IMR-90 (cell line): ENCODE measurements around the gene CD99L2. TPM values are rescaled to one million over a fixed set of nuclear protein-coding genes. Genes with fewer than 3 reads are reported as not detected.

ENCODE experiments used
- ATAC-seq: fragments of 200-7000 bp; cut with Tn5 transposase; 2 replicates; pipeline ENCODE4 v1.9.1; 2020; ENCODE audit warnings: low read depth, mild to moderate bottlenecking, moderate library complexity
- BruUV-seq: library from RNA; stranded (reverse); fragments of 400-500 nt; replicated peaks from 2 replicates; lab custom pipeline; 2021; lab: Mats Ljungman, UMichigan
- CTCF ChIA-PET: fragments of 300-600 bp; formaldehyde crosslinking; extraction: SDS; loops from one replicate; lab custom pipeline; 2021; ENCODE audit warnings: antibody characterized with exemption; lab: Yijun Ruan, JAX
- POLR2A ChIA-PET: fragments of 300-600 bp; sonication (Branson Sonifier 250); formaldehyde crosslinking; loops from one replicate; lab custom pipeline; 2022; ENCODE audit warnings: antibody characterized with exemption; ENCODE audit not compliant: unreplicated experiment; lab: Charles Lee
- DNase-seq: peaks from one replicate; pipeline ENCODE4 v3.0.0; 2013
- H2AFZ ChIP-seq: replicated peaks from 2 replicates; pipeline ENCODE3; 2013; ENCODE audit warnings: low read length, mild to moderate bottlenecking; ENCODE audit not compliant: poor library complexity
- H2AK5ac ChIP-seq: 2 replicates; pipeline ENCODE4 v1.6.1; 2013; ENCODE audit warnings: low read depth, low read length, inconsistent platforms
- H2AK9ac ChIP-seq: replicated peaks from 2 replicates; pipeline ENCODE3; 2013; ENCODE audit warnings: mild to moderate bottlenecking, low read depth, low read length, moderate library complexity; ENCODE audit not compliant: poor library complexity
- H2BK120ac ChIP-seq: 2 replicates; pipeline ENCODE4 v1.6.1; 2013; ENCODE audit warnings: low read depth, low read length, inconsistent platforms
- H2BK15ac ChIP-seq: 3 replicates; pipeline ENCODE4 v1.6.1; 2013; ENCODE audit warnings: low read depth, low read length, inconsistent platforms
- H2BK20ac ChIP-seq: 2 replicates; pipeline ENCODE4 v1.6.1; 2013; ENCODE audit warnings: low read depth, mild to moderate bottlenecking, inconsistent platforms, low read length, moderate library complexity
- H2BK5ac ChIP-seq: 2 replicates; pipeline ENCODE4 v1.6.1; 2013; ENCODE audit warnings: mild to moderate bottlenecking, low read depth, low read length, inconsistent platforms; ENCODE audit not compliant: poor library complexity, severe bottlenecking
- H3K14ac ChIP-seq: replicated peaks from 2 replicates; pipeline ENCODE4 v1.6.1; 2013; ENCODE audit warnings: low read depth, low read length, inconsistent platforms
- H3K18ac ChIP-seq: 2 replicates; pipeline ENCODE4 v1.6.1; 2013; ENCODE audit warnings: low read depth, low read length, control low read depth
- H3K23ac ChIP-seq: 2 replicates; pipeline ENCODE4 v1.6.1; 2013; ENCODE audit warnings: low read depth, low read length, inconsistent platforms
- H3K27ac ChIP-seq: 2 replicates; pipeline ENCODE4 v1.5.1; 2013; ENCODE audit warnings: mild to moderate bottlenecking, control low read depth, low read length; ENCODE audit not compliant: insufficient read depth
- H3K27me3 ChIP-seq: 2 replicates; pipeline ENCODE4 v1.6.1; 2013; ENCODE audit warnings: low read length; ENCODE audit not compliant: control insufficient read depth, insufficient read depth
- H3K36me3 ChIP-seq: 2 replicates; pipeline ENCODE4 v1.6.1; 2013; ENCODE audit warnings: low read length, mixed read lengths; ENCODE audit not compliant: control insufficient read depth, insufficient read depth
- H3K4ac ChIP-seq: 2 replicates; pipeline ENCODE4 v1.6.1; 2013; ENCODE audit warnings: low read depth, low read length, inconsistent platforms
- H3K4me1 ChIP-seq: 2 replicates; pipeline ENCODE4 v1.6.1; 2013; ENCODE audit warnings: low read length, mixed read lengths; ENCODE audit not compliant: control insufficient read depth, insufficient read depth
- H3K4me2 ChIP-seq: 2 replicates; pipeline ENCODE4 v1.6.1; 2013; ENCODE audit warnings: low read depth, mild to moderate bottlenecking, control low read depth, low read length, moderate library complexity
- H3K4me3 ChIP-seq: 2 replicates; pipeline ENCODE4 v1.5.1; 2013; ENCODE audit warnings: low read depth, mild to moderate bottlenecking, control low read depth, low read length, moderate library complexity; ENCODE audit not compliant: insufficient read depth
- H3K56ac ChIP-seq: 2 replicates; pipeline ENCODE4 v1.6.1; 2013; ENCODE audit warnings: low read length, inconsistent platforms; ENCODE audit not compliant: insufficient read depth; ENCODE audit errors: extremely low read depth
- H3K79me1 ChIP-seq, 2 experiments: 2 replicates each; pipeline ENCODE4 v1.6.1; 2013; ENCODE audit warnings: low read length in 2 of 2, inconsistent platforms in 1 of 2, low read depth in 1 of 2
- H3K9ac ChIP-seq: 2 replicates; pipeline ENCODE4 v1.6.1; 2013; ENCODE audit warnings: low read depth, low read length, control low read depth
- H3K9me1 ChIP-seq: 2 replicates; pipeline ENCODE4 v1.6.1; 2013; ENCODE audit warnings: low read length, inconsistent platforms; ENCODE audit not compliant: insufficient read depth
- H3K9me3 ChIP-seq: 2 replicates; pipeline ENCODE4 v1.6.1; 2013; ENCODE audit warnings: low read length; ENCODE audit not compliant: control insufficient read depth, insufficient read depth
- H4K20me1 ChIP-seq: 2 replicates; pipeline ENCODE4 v1.6.1; 2013; ENCODE audit warnings: low read length, inconsistent platforms; ENCODE audit not compliant: insufficient read depth
- H4K5ac ChIP-seq: 2 replicates; pipeline ENCODE4 v1.6.1; 2013; ENCODE audit warnings: mild to moderate bottlenecking, low read depth, low read length, control low read depth
- H4K8ac ChIP-seq, 2 experiments: 2 replicates each; pipeline ENCODE4 v1.6.1; 2013; ENCODE audit warnings: low read depth in 2 of 2, low read length in 2 of 2, control low read depth in 1 of 2, inconsistent platforms in 1 of 2
- H4K91ac ChIP-seq: 2 replicates; pipeline ENCODE4 v1.6.1; 2013; ENCODE audit warnings: low read depth, low read length, inconsistent platforms; ENCODE audit not compliant: insufficient read depth
- MAFK ChIP-seq: IDR thresholded peaks from 2 replicates; pipeline ENCODE4 v1.6.1; 2012; ENCODE audit warnings: low read depth, low read length, improper control_type of control experiment
- MXI1 ChIP-seq: IDR thresholded peaks from 2 replicates; pipeline ENCODE4 v1.6.1; 2012; ENCODE audit warnings: low read depth, mild to moderate bottlenecking, low read length, moderate library complexity, borderline replicate concordance
- NFE2L2 ChIP-seq: fragments of 150-350 bp; IDR thresholded peaks from 2 replicates; pipeline ENCODE4 v1.6.1; 2016; ENCODE audit warnings: low read depth, mild to moderate bottlenecking, low read length
- POLR2A ChIP-seq: IDR thresholded peaks from 2 replicates; pipeline ENCODE4 v1.6.1; 2012; ENCODE audit warnings: mild to moderate bottlenecking, low read depth, low read length
- RAD21 ChIP-seq: IDR thresholded peaks from 2 replicates; pipeline ENCODE4 v1.6.1; 2012; ENCODE audit warnings: low read length, improper control_type of control experiment
- SMC3 ChIP-seq: fragments of 150-350 bp; IDR thresholded peaks from 2 replicates; pipeline ENCODE4 v1.6.1; 2016; ENCODE audit warnings: low read depth, mild to moderate bottlenecking, antibody characterized with exemption, low read length, moderate library complexity
- WGBS, 2 experiments: methylation state at CpG; one replicate each; pipeline versions ENCODE4 v1.1.5 to v1.1.7; 2013; ENCODE audit warnings: missing lambda C conversion rate in 2 of 2; ENCODE audit not compliant: insufficient read length in 1 of 2; ENCODE audit errors: extremely low coverage in 2 of 2; 5-methylcytosine and 5-hydroxymethylcytosine counted together
- dilution Hi-C: fragments of 300-500 bp; cut with HindIII; formaldehyde crosslinking; loops from one replicate; pipeline ENCODE4 v1.14.3; 2018; ENCODE audit warnings: low sequenced_read_pairs; ENCODE audit not compliant: unreplicated experiment
- in situ Hi-C: fragments of 300-500 bp; cut with MboI; formaldehyde crosslinking; loops from 3 replicates; pipeline ENCODE4 v1.14.3; 2019; ENCODE audit warnings: low sequenced_read_pairs, inconsistent platforms, mixed read lengths
- intact Hi-C: fragments of 100-400 bp; cut with micrococcal nuclease; formaldehyde crosslinking; loops from 2 replicates; pipeline ENCODE4 v1.10.0; 2022
- polyA plus RNA-seq, 3 experiments: library from polyadenylated mRNA; depleted of rRNA; stranded (reverse); fragments of >200 nt; gene quantifications; 2 replicates each; pipeline ENCODE4 v1.2.3, GENCODE V29; 2012; ENCODE audit warnings: low replicate concordance in 1 of 3
- total RNA-seq: library from RNA; depleted of rRNA; stranded (reverse); fragments of >200 nt; gene quantifications from 2 replicates; pipeline ENCODE4 v1.2.3, GENCODE V29; 2012
- TF ChIP-seq, protein P1 (sequence below): conservative IDR thresholded peaks from 2 replicates; pipeline ENCODE4 v1.5.1; 2012; ENCODE audit warnings: mild to moderate bottlenecking, low read depth, low read length, improper control_type of control experiment
- TF ChIP-seq, protein P2 (sequence below): fragments of 150-350 bp; IDR thresholded peaks from 2 replicates; pipeline ENCODE4 v1.6.1; 2016; ENCODE audit warnings: low read depth, mild to moderate bottlenecking, low read length, moderate library complexity, borderline replicate concordance

The CD99L2 gene
- total and polyA plus RNA-seq, 2 of the 4 experiments (the other 2 are of a cell fraction), result 17.4 to 41.4 TPM

DNA sequence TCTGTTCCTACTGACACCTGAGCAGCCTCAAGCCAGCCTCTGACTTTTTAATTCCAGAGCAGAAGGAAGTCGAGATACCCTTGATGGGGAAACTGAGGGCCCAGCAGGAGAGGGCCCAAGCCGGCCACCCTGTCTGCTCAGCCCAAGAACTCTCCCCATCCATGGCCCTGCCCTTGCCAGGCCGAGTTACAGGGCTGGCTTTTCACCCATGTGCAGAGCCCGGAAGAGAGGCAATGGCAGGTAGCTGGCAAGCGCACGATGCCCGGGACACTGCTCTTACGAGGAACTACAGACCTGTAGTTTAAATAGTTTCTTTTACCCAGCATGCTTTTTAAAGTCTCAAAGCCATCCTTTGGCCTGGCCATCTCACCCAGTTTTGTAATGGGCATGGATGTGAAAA, 125.4 kb downstream of the CD99L2 start:
- Histone ChIP-seq H3K14ac (no peak overlapping the region), H4K5ac (no peak overlapping the region), H3K27me3 (no peaks in the 10 kb centered on the region), H3K27ac (no peak overlapping the region), H3K9me3 (no peaks in the 10 kb centered on the region; the same call in 1 of the 2 replicates), H2BK20ac (no peak overlapping the region), H2BK15ac (no peak overlapping the region), H3K23ac (no peak overlapping the region), H3K9me1 (no peaks in the 10 kb centered on the region; the same call in 1 of the 2 replicates), H3K4ac (no peak overlapping the region), H3K9ac (no peak overlapping the region), H4K8ac (no peak overlapping the region), H3K56ac (no peak overlapping the region), H3K4me3 (no peak overlapping the region), H4K20me1 (no peaks in the 10 kb centered on the region), H3K18ac (no peak overlapping the region), H2BK5ac (no peak overlapping the region), H4K91ac (no peak overlapping the region), H3K79me1 (no peaks in the 10 kb centered on the region), H2BK120ac (no peak overlapping the region), H3K4me2 (no peak overlapping the region), H2AK9ac (no peak overlapping the region), H3K4me1 (no peaks in the 10 kb centered on the region; the same call in 1 of the 2 replicates), H2AK5ac (no peak overlapping the region), H3K36me3 (no peaks in the 10 kb centered on the region; the same call in 1 of the 2 replicates), H2AFZ (no peak overlapping the region)
- TF ChIP-seq NFE2L2 (no peak), SMC3 (no peak), MXI1 (no peak), RAD21 (no peak), MAFK (no peak), POLR2A (no peak)
- TF ChIP-seq, protein P1, sequence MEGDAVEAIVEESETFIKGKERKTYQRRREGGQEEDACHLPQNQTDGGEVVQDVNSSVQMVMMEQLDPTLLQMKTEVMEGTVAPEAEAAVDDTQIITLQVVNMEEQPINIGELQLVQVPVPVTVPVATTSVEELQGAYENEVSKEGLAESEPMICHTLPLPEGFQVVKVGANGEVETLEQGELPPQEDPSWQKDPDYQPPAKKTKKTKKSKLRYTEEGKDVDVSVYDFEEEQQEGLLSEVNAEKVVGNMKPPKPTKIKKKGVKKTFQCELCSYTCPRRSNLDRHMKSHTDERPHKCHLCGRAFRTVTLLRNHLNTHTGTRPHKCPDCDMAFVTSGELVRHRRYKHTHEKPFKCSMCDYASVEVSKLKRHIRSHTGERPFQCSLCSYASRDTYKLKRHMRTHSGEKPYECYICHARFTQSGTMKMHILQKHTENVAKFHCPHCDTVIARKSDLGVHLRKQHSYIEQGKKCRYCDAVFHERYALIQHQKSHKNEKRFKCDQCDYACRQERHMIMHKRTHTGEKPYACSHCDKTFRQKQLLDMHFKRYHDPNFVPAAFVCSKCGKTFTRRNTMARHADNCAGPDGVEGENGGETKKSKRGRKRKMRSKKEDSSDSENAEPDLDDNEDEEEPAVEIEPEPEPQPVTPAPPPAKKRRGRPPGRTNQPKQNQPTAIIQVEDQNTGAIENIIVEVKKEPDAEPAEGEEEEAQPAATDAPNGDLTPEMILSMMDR, result no peak
- TF ChIP-seq, protein P2, sequence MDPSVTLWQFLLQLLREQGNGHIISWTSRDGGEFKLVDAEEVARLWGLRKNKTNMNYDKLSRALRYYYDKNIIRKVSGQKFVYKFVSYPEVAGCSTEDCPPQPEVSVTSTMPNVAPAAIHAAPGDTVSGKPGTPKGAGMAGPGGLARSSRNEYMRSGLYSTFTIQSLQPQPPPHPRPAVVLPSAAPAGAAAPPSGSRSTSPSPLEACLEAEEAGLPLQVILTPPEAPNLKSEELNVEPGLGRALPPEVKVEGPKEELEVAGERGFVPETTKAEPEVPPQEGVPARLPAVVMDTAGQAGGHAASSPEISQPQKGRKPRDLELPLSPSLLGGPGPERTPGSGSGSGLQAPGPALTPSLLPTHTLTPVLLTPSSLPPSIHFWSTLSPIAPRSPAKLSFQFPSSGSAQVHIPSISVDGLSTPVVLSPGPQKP, result no peak
- in situ Hi-C loops (loop anchor here (5.0 to 10.0 kb wide), 2 partner anchors 212 to 314 kb away; partner anchors contain the start of gene HMGB3), dilution Hi-C loops (no loop called here), intact Hi-C loops (loop anchor here (5.0 kb wide), 1 partner anchor 214 kb away; no protein-coding TSS in a partner anchor)
- ChIA-PET CTCF (no interaction called here), POLR2A (no interaction called here)
- no peak for DNase-seq
- ATAC-seq, result no peak
- 54% methylated on average over 2 of the region's 8 CpGs; no CpG with 5 or more reads in 1 of the 2 experiments for WGBS, 2 experiments
- no TSS peak for BruUV-seq
